ENCODE measurements around the gene ADAMTS12.

The ADAMTS12 gene

GRCh38 chr5:33539212-33539611 lies 352.6 kb downstream of the ADAMTS12 start:
- in situ Hi-C loops (cut with MboI; ENCODE audit: low sequenced_read_pairs, unreplicated experiment), result no loop called here
- DNase-seq (ENCODE audit: low spot score), result no peak
- TF ChIP-seq, protein P1, sequence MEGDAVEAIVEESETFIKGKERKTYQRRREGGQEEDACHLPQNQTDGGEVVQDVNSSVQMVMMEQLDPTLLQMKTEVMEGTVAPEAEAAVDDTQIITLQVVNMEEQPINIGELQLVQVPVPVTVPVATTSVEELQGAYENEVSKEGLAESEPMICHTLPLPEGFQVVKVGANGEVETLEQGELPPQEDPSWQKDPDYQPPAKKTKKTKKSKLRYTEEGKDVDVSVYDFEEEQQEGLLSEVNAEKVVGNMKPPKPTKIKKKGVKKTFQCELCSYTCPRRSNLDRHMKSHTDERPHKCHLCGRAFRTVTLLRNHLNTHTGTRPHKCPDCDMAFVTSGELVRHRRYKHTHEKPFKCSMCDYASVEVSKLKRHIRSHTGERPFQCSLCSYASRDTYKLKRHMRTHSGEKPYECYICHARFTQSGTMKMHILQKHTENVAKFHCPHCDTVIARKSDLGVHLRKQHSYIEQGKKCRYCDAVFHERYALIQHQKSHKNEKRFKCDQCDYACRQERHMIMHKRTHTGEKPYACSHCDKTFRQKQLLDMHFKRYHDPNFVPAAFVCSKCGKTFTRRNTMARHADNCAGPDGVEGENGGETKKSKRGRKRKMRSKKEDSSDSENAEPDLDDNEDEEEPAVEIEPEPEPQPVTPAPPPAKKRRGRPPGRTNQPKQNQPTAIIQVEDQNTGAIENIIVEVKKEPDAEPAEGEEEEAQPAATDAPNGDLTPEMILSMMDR (IDR thresholded peaks at IDR 0.05; ENCODE audit: borderline replicate concordance, control extremely low read depth, extremely low read depth, insufficient read depth, missing control alignments), result no peak

DNA sequence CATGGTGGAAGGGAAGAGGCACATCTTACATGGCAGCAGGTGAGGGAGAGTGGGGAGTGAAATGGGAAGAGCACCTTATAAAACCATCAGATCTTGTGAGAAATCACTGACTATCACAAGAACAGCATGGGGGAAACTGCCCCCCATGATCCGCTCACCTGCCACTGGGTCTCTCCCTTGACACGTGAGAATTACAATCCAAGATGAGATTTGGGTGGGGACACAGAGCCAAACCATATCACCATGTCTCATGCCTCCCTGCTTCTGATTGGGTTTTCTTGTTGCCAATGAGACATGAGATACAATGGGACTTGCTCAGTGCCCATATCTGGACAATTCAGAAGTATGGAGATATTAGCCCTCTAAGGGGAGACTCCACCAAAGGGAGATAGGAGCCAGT lies 353.6 kb downstream of the ADAMTS12 start:
- no peak for DNase-seq (ENCODE audit: low spot score)
- TF ChIP-seq, protein P1 (IDR thresholded peaks at IDR 0.05; ENCODE audit: borderline replicate concordance, control extremely low read depth, extremely low read depth, insufficient read depth, missing control alignments), result no peak
- in situ Hi-C loops (cut with MboI; ENCODE audit: low sequenced_read_pairs, unreplicated experiment), result no loop called here

- TF ChIP-seq, protein P1 (IDR thresholded peaks at IDR 0.05; ENCODE audit: borderline replicate concordance, control extremely low read depth, extremely low read depth, insufficient read depth, missing control alignments), result no peak
- no peak for DNase-seq (ENCODE audit: low spot score)
- in situ Hi-C loops (cut with MboI; ENCODE audit: low sequenced_read_pairs, unreplicated experiment), result no loop called here
Measured at GRCh38 chr5:33537240-33537639, 354.6 kb downstream of the ADAMTS12 start.

DNA sequence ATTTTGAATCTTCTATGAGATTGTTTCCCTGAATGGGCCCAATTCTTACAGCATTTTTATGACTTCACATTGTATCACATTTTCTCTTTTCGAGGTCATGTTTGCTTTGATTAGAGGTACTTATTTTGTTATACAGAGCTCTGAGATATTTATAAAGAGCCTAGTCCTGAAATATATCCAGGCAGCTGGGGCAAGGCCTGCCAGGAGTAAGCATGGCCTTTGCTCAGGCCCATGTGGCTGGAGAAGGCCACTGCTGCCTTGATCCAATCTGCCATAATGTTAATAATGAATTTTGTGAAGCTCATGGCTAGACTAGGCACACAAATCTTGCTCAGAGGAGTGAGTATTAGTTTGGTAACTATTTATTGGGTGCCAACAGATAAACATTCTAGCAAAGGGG lies 355.0 kb downstream of the ADAMTS12 start:
- no peak for DNase-seq (ENCODE audit: low spot score)
- TF ChIP-seq, protein P1 (IDR thresholded peaks at IDR 0.05; ENCODE audit: borderline replicate concordance, control extremely low read depth, extremely low read depth, insufficient read depth, missing control alignments), result no peak
- in situ Hi-C loops (cut with MboI; ENCODE audit: low sequenced_read_pairs, unreplicated experiment), result no loop called here

GRCh38 chr5:33531824-33532223 lies 360.0 kb downstream of the ADAMTS12 start:
- in situ Hi-C loops (cut with MboI; ENCODE audit: low sequenced_read_pairs, unreplicated experiment), result no loop called here
- DNase-seq (ENCODE audit: low spot score), result no peak
- TF ChIP-seq, protein P1 (IDR thresholded peaks at IDR 0.05; ENCODE audit: borderline replicate concordance, control extremely low read depth, extremely low read depth, insufficient read depth, missing control alignments), result no peak

DNA sequence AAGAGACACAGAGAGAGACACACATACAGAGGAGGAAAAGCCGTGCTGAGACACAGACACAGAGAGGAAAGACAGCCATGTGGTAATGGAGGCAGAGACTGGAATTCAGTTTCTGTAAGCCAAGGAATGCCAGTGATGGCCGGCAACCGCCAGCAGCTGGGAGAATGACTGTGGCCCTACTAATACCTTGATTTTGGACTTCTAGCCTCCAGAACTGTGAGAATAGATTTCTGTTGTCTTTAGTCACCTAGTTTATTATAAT lies 360.8 kb downstream of the ADAMTS12 start:
- in situ Hi-C loops (cut with MboI; ENCODE audit: low sequenced_read_pairs, unreplicated experiment), result no loop called here
- TF ChIP-seq, protein P1 (IDR thresholded peaks at IDR 0.05; ENCODE audit: borderline replicate concordance, control extremely low read depth, extremely low read depth, insufficient read depth, missing control alignments), result no peak
- DNase-seq (ENCODE audit: low spot score), result no peak

All from GM13976 (cell line).